Sigmoid colon (tissue), 7 donors: ENCODE data around the gene ABLIM2. TPM values are rescaled to one million over a fixed set of nuclear protein-coding genes. Genes with fewer than 3 reads are reported as not detected.

Source experiments
- DNase-seq: peaks from one replicate; pipeline ENCODE4 v3.0.0-alpha.2; 2019
- H3K27ac ChIP-seq, 4 donors: fragments of 200-600 bp; sonication (generic); one replicate each; pipeline ENCODE4 v1.5.1; 2016 to 2019; ENCODE audit warnings: mild to moderate bottlenecking in 1 of 4
- H3K27me3 ChIP-seq, 3 donors: fragments of 200-600 bp; sonication (generic); one replicate each; pipeline ENCODE4 v1.5.1; 2019; ENCODE audit warnings: mild to moderate bottlenecking in 1 of 3
- H3K36me3 ChIP-seq, 4 donors: fragments of 200-600 bp; sonication (generic); one replicate each; pipeline ENCODE4 v1.5.1; 2016 to 2019
- H3K4me1 ChIP-seq, 4 donors: fragments of 200-600 bp; sonication (generic); one replicate each; pipeline ENCODE4 v1.5.1; 2017 to 2019
- H3K4me3 ChIP-seq, 4 donors: fragments of 200-600 bp; sonication (generic); one replicate each; pipeline ENCODE4 v1.5.1; 2017 to 2019; ENCODE audit warnings: mild to moderate bottlenecking in 2 of 4, moderate library complexity in 1 of 4
- H3K9me3 ChIP-seq, 4 donors: fragments of 200-600 bp in 3 of 4; sonication (generic) in 3 of 4; one replicate each; pipeline versions ENCODE4 v1.5.1 to v1.6.1; 2013 to 2019
- CTCF ChIP-seq, 4 experiments: fragments of 450-650 bp in 3 of 4; fragments of 200-600 bp in 1 of 4; IDR thresholded peaks; one replicate each; pipeline ENCODE4 v1.5.1; 2016 to 2019; ENCODE audit warnings: antibody characterized with exemption in 4 of 4, mild to moderate bottlenecking in 3 of 4, moderate library complexity in 2 of 4
- EP300 ChIP-seq, 4 donors: sonication (generic); formaldehyde crosslinking; IDR thresholded peaks; one replicate each; pipeline ENCODE4 v1.6.1; 2017; ENCODE audit warnings: antibody characterized with exemption in 4 of 4
- POLR2A ChIP-seq, 2 donors: fragments of 450-650 bp; IDR thresholded peaks; one replicate each; pipeline ENCODE4 v1.6.1; 2016; ENCODE audit warnings: antibody characterized with exemption in 2 of 2, mild to moderate bottlenecking in 2 of 2, moderate library complexity in 2 of 2
- POLR2AphosphoS5 ChIP-seq, 4 donors: sonication (generic); formaldehyde crosslinking; IDR thresholded peaks; one replicate each; pipeline ENCODE4 v1.6.1; 2017; ENCODE audit warnings: antibody characterized with exemption in 4 of 4
- WGBS, 2 donors: extraction: QIAGEN DNeasy Blood & Tissue Kit; methylation state at CpG; one replicate each; pipeline ENCODE4 v1.1.7; 2013; 5-methylcytosine and 5-hydroxymethylcytosine counted together
- intact Hi-C: fragments of 100-400 bp; cut with DNase I; formaldehyde crosslinking; loops from one replicate; pipeline ENCODE4 v1.15.1; 2023
- polyA plus RNA-seq, 3 donors: library from polyadenylated mRNA; stranded (reverse); fragments of 200-250 nt; gene quantifications; one replicate each; pipeline ENCODE4 v1.2.3, GENCODE V29; 2013
- total RNA-seq, 4 donors: library from RNA; depleted of rRNA; stranded (reverse); fragments of >200 nt; gene quantifications; one replicate each; pipeline ENCODE4 v1.1.0, GENCODE V29; 2016
- donor health status: healthy with polysubstance abuse.
- donor health status: Bipolar disorder and iron deficiency.
- donor health status: healthy.

ABLIM2 gene
- total and polyA plus RNA-seq, 7 donors, result 3.1 to 15.0 (median 7.4) TPM

- H3K27ac ChIP-seq, result peak overlapping the region in 3 of 4 donors; percentile 21 to 99 (median 97)
- TF ChIP-seq CTCF (IDR thresholded peaks at IDR 0.05) (no peak), POLR2A (IDR thresholded peaks at IDR 0.05) (no peak)
- no peaks in the 10 kb centered on the region for H3K9me3 ChIP-seq
- DNase-seq, result peak; percentile 49
- intact Hi-C loops, result loop anchor here (5.0 kb wide), 1 partner anchor 172 kb away; no protein-coding TSS in a partner anchor
- no peaks in the 10 kb centered on the region for H3K36me3 ChIP-seq
- H3K4me3 ChIP-seq, result no peak overlapping the region
- peaks cover 0 to 62% (median 59%) of the 10 kb centered on the region in 4 donors for H3K4me1 ChIP-seq
- H3K27me3 ChIP-seq, result no peaks in the 10 kb centered on the region
- WGBS, 2 donors, result 72 to 81% methylated on average over 14 of the region's 14 CpGs
These were observed 224.7 kb downstream of the ABLIM2 start for GRCh38 chr4:7933651-7934510.

GRCh38 chr4:7932287-7932686 is 226.3 kb downstream of the ABLIM2 start:
- intact Hi-C loops, result loop anchor here (5.0 kb wide), 1 partner anchor 170 kb away; no protein-coding TSS in a partner anchor
- H3K4me1 ChIP-seq, result peaks cover 0 to 63% (median 55%) of the 10 kb centered on the region in 4 donors
- H3K4me3 ChIP-seq, result no peak overlapping the region
- no peaks in the 10 kb centered on the region for H3K9me3 ChIP-seq
- no peaks in the 10 kb centered on the region for H3K27me3 ChIP-seq
- DNase-seq, result no peak
- no peaks in the 10 kb centered on the region for H3K36me3 ChIP-seq
- TF ChIP-seq POLR2AphosphoS5 (IDR thresholded peaks at IDR 0.05) (no peak), POLR2A (IDR thresholded peaks at IDR 0.05) (no peak)
- peak overlapping the region in 1 of 4 donors; percentile 22 for H3K27ac ChIP-seq
- 91 to 95% methylated on average over 1 of the region's 1 CpG for WGBS, 2 donors

GRCh38 chr4:7929118-7929951 is 229.3 kb downstream of the ABLIM2 start:
- H3K4me3 ChIP-seq, result no peak overlapping the region
- peak; percentile 69 for DNase-seq
- peaks cover 0 to 57% (median 42%) of the 10 kb centered on the region in 4 donors for H3K4me1 ChIP-seq
- H3K27ac ChIP-seq, result peak overlapping the region; percentile 39 to 58 (median 50)
- TF ChIP-seq POLR2A (IDR thresholded peaks at IDR 0.05) (no peak), CTCF (IDR thresholded peaks at IDR 0.05) (peak in 1 of 4 experiments; percentile 37), POLR2AphosphoS5 (IDR thresholded peaks at IDR 0.05) (peak in 1 of 4 donors; percentile 36), EP300 (IDR thresholded peaks at IDR 0.05) (no peak)
- H3K27me3 ChIP-seq, result no peaks in the 10 kb centered on the region
- intact Hi-C loops, result loop anchor here (2.0 kb wide), 1 partner anchor 125 kb away; no protein-coding TSS in a partner anchor
- no peaks in the 10 kb centered on the region for H3K36me3 ChIP-seq
- WGBS, 2 donors, result 3 to 21% methylated on average over 7 of the region's 7 CpGs
- H3K9me3 ChIP-seq, result no peaks in the 10 kb centered on the region

GRCh38 chr4:7928711-7929110 is 229.9 kb downstream of the ABLIM2 start:
- peak overlapping the region; percentile 39 to 58 (median 50) for H3K27ac ChIP-seq
- WGBS, 2 donors, result 82 to 89% methylated on average over 7 of the region's 7 CpGs
- H3K9me3 ChIP-seq, result no peaks in the 10 kb centered on the region
- no peaks in the 10 kb centered on the region for H3K27me3 ChIP-seq
- H3K4me3 ChIP-seq, result no peak overlapping the region
- H3K4me1 ChIP-seq, result peaks cover 0 to 57% (median 43%) of the 10 kb centered on the region in 4 donors
- intact Hi-C loops, result loop anchor here (2.0 kb wide), 1 partner anchor 124 kb away; no protein-coding TSS in a partner anchor
- TF ChIP-seq EP300 (IDR thresholded peaks at IDR 0.05) (no peak), POLR2AphosphoS5 (IDR thresholded peaks at IDR 0.05) (no peak), POLR2A (IDR thresholded peaks at IDR 0.05) (no peak), CTCF (IDR thresholded peaks at IDR 0.05) (no peak)
- DNase-seq, result peak; percentile 48
- H3K36me3 ChIP-seq, result no peaks in the 10 kb centered on the region
